GM19372 (cell line): ENCODE measurements around the gene TAP1.

Experiments used
- ATAC-seq: cut with Tn5 transposase; IDR thresholded peaks from one replicate; pipeline ENCODE4 v1.9.1; 2021; ENCODE audit warnings: mild to moderate bottlenecking, low read depth, moderate library complexity; ENCODE audit not compliant: unreplicated experiment

Gene TAP1

GRCh38 chr6:32842690-32843089, 10.8 kb downstream of the TAP1 start:
- no peak for ATAC-seq

DNA sequence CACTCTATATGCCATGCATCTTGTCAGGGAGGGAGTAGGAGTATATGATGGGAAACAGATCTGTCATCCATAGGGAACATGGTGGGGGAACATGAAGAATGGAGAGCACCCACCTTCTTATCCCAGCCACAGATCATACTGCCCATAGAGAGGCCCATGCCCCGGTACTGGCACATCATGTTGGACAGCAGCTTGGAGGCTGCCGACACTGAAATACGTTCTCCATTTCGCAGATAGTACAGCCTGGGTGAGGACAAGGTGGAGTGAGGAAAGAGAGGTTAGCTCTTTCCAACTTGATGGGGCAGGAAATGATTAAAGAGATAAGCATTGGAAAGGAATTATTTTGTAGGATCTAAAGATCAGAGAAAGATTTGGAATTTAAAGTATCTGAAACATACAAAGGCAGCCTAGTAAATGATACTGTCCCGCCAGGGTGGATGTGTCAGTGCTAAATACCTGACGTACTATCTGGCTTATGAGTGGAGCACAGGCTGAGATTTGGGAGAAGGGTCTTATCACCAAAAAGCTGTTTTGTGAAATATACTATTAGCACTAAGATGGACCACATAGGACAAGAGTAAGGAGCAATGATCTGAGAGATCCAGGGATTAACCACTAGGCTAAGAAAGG, 11.4 kb downstream of the TAP1 start:
- ATAC-seq = no peak

- ATAC-seq = no peak
Observed at GRCh38 chr6:32840604-32841246, 12.8 kb downstream of the TAP1 start.

DNA sequence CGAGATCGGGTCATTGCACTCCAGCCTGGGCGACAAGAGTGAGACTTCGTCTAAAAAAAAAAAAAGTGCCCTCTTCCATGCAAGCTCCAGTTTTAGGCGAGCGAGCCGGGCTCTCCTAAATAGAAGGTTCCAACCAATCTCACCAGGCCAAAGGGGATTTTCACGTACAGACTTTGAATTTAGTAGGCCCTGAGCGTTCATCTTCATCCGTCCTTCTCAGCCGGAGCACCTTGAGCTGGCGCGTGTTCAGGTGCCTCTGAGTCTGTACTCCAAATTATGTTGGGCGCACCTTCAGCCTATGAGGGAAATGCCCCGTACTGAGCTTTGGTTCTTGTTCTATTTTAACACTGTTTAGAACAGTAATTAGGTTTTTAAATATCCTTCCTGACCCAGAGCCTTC, 14.1 kb downstream of the TAP1 start:
- no peak for ATAC-seq

GRCh38 chr6:32838114-32838958, 15.2 kb downstream of the TAP1 start, which contains the start of gene TAP2:
TSS of gene TAP2 (minus strand) at chr6:32838739. CDS start at chr6:32838233, 506 bp downstream.
- ATAC-seq = peak; percentile 79

DNA sequence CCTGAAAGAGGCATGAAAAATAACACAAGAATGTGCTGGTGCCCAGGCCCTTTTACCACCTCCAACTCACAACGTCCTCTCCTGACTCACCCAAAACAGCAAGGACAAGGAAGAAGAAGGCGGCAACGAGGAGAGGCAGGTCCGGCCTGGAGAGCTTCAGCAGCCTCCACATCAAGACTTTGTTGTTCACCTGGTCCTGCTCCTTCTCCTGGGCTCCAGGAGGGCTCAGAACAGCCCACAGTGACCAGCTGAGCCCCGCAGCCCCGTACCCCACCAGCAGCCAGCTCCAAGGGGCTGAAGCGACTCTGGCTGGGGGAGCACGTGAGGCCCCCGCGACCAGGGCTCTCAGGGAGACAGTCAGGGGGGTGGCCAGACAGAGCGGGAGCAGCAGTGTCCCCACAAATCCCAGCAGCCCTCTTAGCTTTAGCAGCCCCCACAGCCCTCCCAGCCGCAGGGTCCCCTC, 15.8 kb downstream of the TAP1 start:
- no peak for ATAC-seq

GRCh38 chr6:32836873-32837272, 16.6 kb downstream of the TAP1 start:
- no peak for ATAC-seq

DNA sequence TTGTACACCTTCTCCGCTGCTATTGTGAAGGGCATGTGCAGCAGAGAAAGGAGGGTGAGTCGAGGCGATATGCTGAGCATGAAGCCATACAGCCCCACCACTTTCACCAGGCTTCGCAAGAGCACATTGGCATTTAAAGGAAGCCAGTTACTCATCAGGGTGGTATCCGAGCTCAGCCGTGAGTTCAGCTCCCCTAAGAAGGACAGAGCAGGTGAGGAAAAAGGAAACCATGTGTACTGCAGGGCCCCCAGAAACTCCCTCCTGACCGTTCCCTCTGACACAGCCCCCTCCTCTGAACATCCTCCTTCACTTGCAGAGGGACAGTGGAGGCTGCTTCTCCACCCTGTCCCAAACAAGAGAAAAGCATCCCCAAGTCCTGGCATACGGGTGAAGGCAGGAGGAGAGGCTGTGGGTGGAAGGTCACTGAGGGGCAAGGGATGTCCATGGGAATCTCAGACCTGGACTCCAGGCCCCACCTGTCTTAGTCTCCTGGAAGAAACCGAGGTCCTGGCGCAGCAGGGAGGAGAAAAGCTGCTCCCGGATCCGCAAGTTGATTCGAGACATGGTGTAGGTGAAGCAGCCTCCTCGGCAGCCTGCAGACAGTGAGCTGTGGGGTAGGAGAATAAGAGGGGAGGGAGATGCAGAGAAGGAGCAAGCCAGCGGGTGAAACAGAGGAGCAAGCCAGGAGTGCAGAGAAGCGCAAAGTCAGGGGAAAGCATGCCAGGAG, 18.2 kb downstream of the TAP1 start:
- ATAC-seq = no peak

DNA sequence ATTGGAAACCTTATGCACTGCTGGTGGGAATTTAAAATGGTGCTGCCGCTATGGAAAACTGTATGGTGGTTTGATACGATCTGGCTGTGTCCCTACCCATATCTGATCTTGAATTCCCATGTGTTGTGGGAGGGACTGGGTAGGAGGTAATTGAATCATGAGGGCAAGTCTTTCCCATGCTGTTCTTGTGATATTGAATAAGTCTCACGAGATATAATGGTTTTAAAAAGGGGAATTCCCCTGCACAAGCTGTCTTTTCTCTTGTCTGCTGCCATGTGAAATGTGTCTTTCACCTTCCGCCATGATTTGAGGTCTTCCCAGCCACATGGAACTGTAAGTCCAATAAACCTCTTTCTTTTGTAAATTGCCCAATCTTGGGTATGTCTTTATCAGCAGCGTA, 19.8 kb downstream of the TAP1 start:
- no peak for ATAC-seq

GRCh38 chr6:32832535-32832934, 21.0 kb downstream of the TAP1 start:
- no peak for ATAC-seq

GRCh38 chr6:32830936-32831335, 22.6 kb downstream of the TAP1 start:
- ATAC-seq = no peak

GRCh38 chr6:32830017-32830416, 23.5 kb downstream of the TAP1 start:
- no peak for ATAC-seq

GRCh38 chr6:32829495-32829894, 24.0 kb downstream of the TAP1 start:
- ATAC-seq = no peak

DNA sequence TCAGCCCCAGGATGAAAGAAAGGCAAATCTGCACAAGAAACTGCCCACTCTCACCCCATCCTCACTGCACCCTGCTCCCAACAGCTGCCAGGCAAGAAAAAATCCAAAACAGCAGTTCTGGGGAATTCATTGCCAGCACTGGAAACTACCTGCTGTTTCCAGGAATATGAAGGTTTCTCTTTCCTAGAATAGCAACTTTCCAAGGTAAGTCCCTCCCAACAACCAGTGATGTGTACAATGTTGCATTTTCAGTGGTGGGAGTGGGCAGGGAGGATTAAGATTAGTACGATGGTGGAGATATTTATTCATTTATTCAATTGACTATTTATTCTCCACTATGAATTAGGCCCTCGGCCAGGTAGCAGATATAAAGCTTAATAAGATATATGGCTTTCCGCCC, 26.5 kb downstream of the TAP1 start:
- ATAC-seq = no peak

GRCh38 chr6:32825966-32826365, 27.5 kb downstream of the TAP1 start:
- no peak for ATAC-seq

GRCh38 chr6:32819729-32820128, 33.8 kb downstream of the TAP1 start:
- ATAC-seq = no peak

DNA sequence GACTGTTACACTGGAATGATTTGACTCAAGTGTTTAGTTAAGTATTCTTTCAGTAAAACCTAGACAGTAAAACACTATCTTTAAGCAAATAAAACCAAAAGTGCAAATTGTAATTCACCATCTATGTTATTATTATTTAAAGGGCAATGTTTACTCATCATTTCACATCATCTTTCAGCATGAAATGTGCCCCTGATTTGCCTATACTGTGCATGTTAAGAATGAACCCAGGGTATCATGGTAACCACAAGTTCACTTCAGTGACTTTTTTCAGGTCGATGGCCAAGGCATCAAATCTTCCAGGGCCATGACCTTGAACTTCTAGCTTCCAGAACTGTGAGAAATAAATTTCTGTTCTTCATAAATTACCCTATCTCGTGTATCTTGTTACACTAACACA, 34.6 kb downstream of the TAP1 start:
- no peak for ATAC-seq

DNA sequence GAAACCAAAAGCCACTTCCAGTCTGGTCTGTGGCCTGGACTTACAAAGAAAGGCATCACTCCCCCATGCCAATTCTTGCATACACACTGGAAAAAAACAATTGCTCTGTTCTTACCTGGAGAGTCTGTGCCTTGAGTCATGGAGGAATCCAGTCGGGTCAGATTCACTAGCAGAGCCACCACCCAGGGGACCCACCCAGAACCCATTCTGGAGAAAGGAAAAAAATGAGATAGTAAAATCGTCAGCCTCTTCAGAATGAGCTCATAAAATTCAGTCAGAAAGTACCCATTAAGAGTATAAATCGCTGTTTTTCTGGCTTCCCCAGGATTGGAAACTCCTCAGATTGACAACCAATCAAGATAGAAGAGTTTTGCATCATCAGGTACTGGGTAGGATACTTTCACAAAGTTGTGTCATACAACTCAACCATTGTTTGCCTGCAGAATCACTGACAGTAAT, 36.7 kb downstream of the TAP1 start, which contains the start of gene HLA-DOB:
Gene HLA-DOB (minus strand): TSS at position 257 of the 459 bp plus-strand sequence. CDS start 51 bp downstream, at position 206.
- no peak for ATAC-seq

DNA sequence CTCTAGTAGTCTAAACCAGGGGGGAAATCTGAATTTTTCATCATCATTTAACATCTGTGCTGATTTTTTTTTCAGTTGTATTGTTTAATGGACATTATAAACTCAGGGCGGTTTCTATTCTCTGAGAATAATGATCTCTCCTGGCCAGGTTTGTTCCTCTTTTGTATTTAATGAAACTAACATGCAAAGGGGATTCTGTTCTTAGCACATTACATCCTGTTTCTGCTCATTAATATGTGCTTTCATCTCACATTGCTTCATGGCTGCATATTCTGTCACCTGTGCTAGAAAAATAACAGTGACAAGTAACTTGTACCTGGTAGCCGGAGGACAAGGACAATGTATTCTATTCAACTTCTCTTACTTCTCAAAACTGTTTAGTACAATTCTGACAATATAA, 37.5 kb downstream of the TAP1 start:
- ATAC-seq = no peak

DNA sequence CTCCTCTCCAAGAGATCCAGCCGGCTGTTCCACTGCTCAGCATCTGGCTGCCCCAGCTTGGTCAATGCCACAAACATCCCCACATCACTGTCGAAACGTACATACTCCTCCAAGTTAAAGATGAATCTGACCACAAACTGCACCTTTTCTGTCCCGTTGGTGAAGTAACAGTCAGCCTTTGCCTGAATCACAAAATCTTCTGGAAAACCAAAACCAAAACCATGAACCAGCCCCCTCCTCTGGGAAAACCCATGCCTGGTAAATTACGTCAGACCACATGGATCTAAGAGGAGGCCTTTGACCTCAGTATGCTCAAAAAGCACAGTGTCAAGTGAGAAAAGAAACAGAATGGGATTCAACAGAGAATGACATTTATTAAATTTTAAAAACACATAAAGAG, 38.4 kb downstream of the TAP1 start:
- no peak for ATAC-seq

GRCh38 chr6:32814145-32814544, 39.4 kb downstream of the TAP1 start:
- no peak for ATAC-seq
